GM23338 (cell line): ENCODE data around the gene PARD6A.
A peak's percentile ranks its signal among the peaks of the same experiment; 100 is the strongest.

Experiments used
- CREB1 ChIP-seq: fragments of 250-450 bp; sonication (Bioruptor Pico); IDR thresholded peaks from 2 replicates; pipeline ENCODE4 v1.5.0; 2020; ENCODE audit warnings: low read depth, mild to moderate bottlenecking, moderate library complexity
- CTCF ChIP-seq, 2 experiments: fragments of 200-600 bp in 1 of 2; sonication (generic) in 1 of 2; conservative IDR thresholded peaks; 2 replicates each; pipeline versions ENCODE4 v1.5.1 to v1.6.1; 2016 to 2017; ENCODE audit warnings: antibody characterized with exemption in 2 of 2, low read depth in 2 of 2, mild to moderate bottlenecking in 2 of 2, moderate library complexity in 1 of 2
- EZH2 ChIP-seq: fragments of 200-600 bp; sonication (generic); IDR thresholded peaks from one replicate; pipeline ENCODE4 v1.8.0; 2017; ENCODE audit warnings: antibody characterized with exemption, mild to moderate bottlenecking, low read depth; ENCODE audit not compliant: unreplicated experiment
- EZH2phosphoT487 ChIP-seq: fragments of 200-600 bp; sonication (generic); IDR thresholded peaks from one replicate; pipeline ENCODE4 v1.8.1; 2018; ENCODE audit warnings: antibody characterized with exemption; ENCODE audit not compliant: unreplicated experiment
- POLR2AphosphoS5 ChIP-seq: IDR thresholded peaks from 2 replicates; pipeline ENCODE4 v1.6.1; 2016; ENCODE audit warnings: antibody characterized with exemption, low read depth
- REST ChIP-seq: IDR thresholded peaks from one replicate; pipeline ENCODE4 v1.6.1; 2018; ENCODE audit warnings: antibody characterized with exemption; ENCODE audit not compliant: unreplicated experiment
- ZNF114 ChIP-seq: fragments of 250-450 bp; sonication (Bioruptor Pico); IDR thresholded peaks from 2 replicates; pipeline ENCODE4 v1.5.0; 2020; ENCODE audit warnings: mild to moderate bottlenecking, moderate library complexity
- ZNF331 ChIP-seq: fragments of 250-450 bp; sonication (Bioruptor Pico); IDR thresholded peaks from 2 replicates; pipeline ENCODE4 v1.5.0; 2020; ENCODE audit warnings: low read depth, mild to moderate bottlenecking, moderate library complexity

GRCh38 chr16:67641779-67642708 lies 18.7 kb upstream of the PARD6A start:
- TF ChIP-seq CTCF (conservative IDR thresholded peaks at IDR 0.05; ENCODE audit: low read depth in 2 of 2) (0 out of 4 replicates have a peak, but pooled peaks of 1 of the 2 experiments have one; percentile 9), EZH2phosphoT487 (no peak), POLR2AphosphoS5 (no peak), ZNF114 (CRISPR knock-in tag) (no peak), EZH2 (no peak), REST (no peak), CREB1 (CRISPR knock-in tag) (no peak), ZNF331 (CRISPR knock-in tag) (no peak)
